HEK293T (cell line): ENCODE data around the gene PRDM16.

Experiments used
- CTCF ChIA-PET: fragments of 350-600 bp; formaldehyde crosslinking; extraction: SDS; loops from one replicate; lab custom pipeline; 2021; ENCODE audit warnings: antibody characterized with exemption, inconsistent platforms; lab: Yijun Ruan, JAX
- POLR2A ChIA-PET: fragments of 350-600 bp; formaldehyde crosslinking; extraction: SDS; loops from one replicate; lab custom pipeline; 2020; ENCODE audit warnings: antibody characterized with exemption, inconsistent platforms; lab: Yijun Ruan, JAX
- DNase-seq: peaks from one replicate; pipeline ENCODE4 v3.0.0; 2012; ENCODE audit warnings: mixed read lengths; ENCODE audit errors: extremely low spot score
- ARNT ChIP-seq: fragments of 450-650 bp; IDR thresholded peaks from 2 replicates; pipeline ENCODE4 v1.6.1; 2017; ENCODE audit warnings: mild to moderate bottlenecking
- BHLHE40 ChIP-seq: fragments of 450-650 bp; IDR thresholded peaks from 2 replicates; pipeline ENCODE4 v1.6.1; 2016; ENCODE audit warnings: mild to moderate bottlenecking, moderate library complexity, borderline replicate concordance
- CTBP1 ChIP-seq: fragments of 450-650 bp; IDR thresholded peaks from 2 replicates; pipeline ENCODE4 v1.6.1; 2016; ENCODE audit warnings: borderline replicate concordance
- ELF4 ChIP-seq: fragments of 450-650 bp; IDR thresholded peaks from 2 replicates; pipeline ENCODE4 v1.6.1; 2017; ENCODE audit warnings: antibody characterized with exemption
- FOXA1 ChIP-seq: fragments of 450-650 bp; IDR thresholded peaks from 2 replicates; pipeline ENCODE4 v1.6.1; 2016; ENCODE audit warnings: mild to moderate bottlenecking
- FOXK2 ChIP-seq: fragments of 450-650 bp; IDR thresholded peaks from 2 replicates; pipeline ENCODE4 v1.6.1; 2016; ENCODE audit warnings: mild to moderate bottlenecking
- FOXM1 ChIP-seq: fragments of 450-650 bp; IDR thresholded peaks from 2 replicates; pipeline ENCODE4 v1.6.1; 2017; ENCODE audit warnings: mild to moderate bottlenecking, borderline replicate concordance
- HDGF ChIP-seq: fragments of 450-650 bp; IDR thresholded peaks from 2 replicates; pipeline ENCODE4 v1.6.1; 2017; ENCODE audit warnings: antibody characterized with exemption, borderline replicate concordance
- L3MBTL2 ChIP-seq: fragments of 450-650 bp; conservative IDR thresholded peaks from 2 replicates; pipeline ENCODE4 v1.6.1; 2016; ENCODE audit warnings: mild to moderate bottlenecking
- LEF1 ChIP-seq: fragments of 450-650 bp; IDR thresholded peaks from 2 replicates; pipeline ENCODE4 v1.6.1; 2017; ENCODE audit warnings: mild to moderate bottlenecking, borderline replicate concordance
- NFRKB ChIP-seq: fragments of 450-650 bp; IDR thresholded peaks from 2 replicates; pipeline ENCODE4 v1.6.1; 2016; ENCODE audit warnings: mild to moderate bottlenecking, moderate library complexity
- SP1 ChIP-seq: fragments of 450-650 bp; IDR thresholded peaks from 2 replicates; pipeline ENCODE4 v1.6.1; 2017
- SUZ12 ChIP-seq: fragments of 450-650 bp; IDR thresholded peaks from 2 replicates; pipeline ENCODE4 v1.6.1; 2016; ENCODE audit warnings: mild to moderate bottlenecking
- TARDBP ChIP-seq: fragments of 450-650 bp; IDR thresholded peaks from 2 replicates; pipeline ENCODE4 v1.6.1; 2016
- ZNF384 ChIP-seq: fragments of 450-650 bp; IDR thresholded peaks from 2 replicates; pipeline ENCODE4 v1.6.1; 2016
- TF ChIP-seq, protein P1 (sequence below): fragments of 450-650 bp; IDR thresholded peaks from 2 replicates; pipeline ENCODE4 v1.6.1; 2016

PRDM16 gene

DNA sequence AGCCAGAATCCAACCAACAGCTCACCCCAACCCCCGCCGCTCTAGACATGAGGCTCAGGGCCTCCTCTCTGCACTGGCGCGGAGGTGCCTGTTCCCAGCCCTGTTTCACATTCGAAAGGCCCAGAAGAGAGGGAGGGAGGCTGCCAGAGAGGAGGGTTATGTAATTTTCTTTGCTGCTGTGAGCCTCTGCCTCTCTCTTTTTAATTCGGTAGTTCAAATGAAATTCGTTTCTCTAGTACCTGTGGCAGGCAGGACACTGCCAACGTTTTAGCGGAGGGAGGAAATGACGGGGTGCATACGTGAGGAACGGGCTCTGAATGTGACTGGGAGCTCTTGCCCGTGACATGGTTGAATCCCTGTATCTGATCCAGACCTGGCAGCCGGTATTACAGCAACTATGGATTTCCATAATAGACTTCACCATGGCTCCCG lies 9.4 kb downstream of the PRDM16 start:
- TF ChIP-seq NFRKB, result no peak
- POLR2A ChIA-PET, result no interaction called here
- CTCF ChIA-PET, result no interaction called here
- no peak for DNase-seq

DNA sequence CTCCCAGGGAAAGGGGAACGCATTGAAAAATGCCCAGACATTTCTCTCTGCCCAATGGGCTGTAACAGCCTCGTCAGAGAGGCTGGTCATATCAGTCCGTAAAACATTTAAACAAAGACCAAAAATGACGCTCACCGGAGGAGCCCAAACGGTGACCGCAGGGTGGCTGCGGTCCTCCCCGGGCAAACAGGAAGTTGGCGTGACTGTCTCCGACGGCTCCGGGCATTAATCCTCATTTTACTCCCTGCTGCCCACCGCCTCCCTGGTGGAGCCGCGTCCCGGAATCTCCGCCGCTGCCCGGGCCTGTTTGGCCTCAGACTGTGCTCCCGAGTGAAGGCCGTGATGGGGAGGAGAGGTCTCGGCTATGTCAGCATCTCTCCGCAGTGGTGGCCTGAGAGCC lies 9.9 kb downstream of the PRDM16 start:
- TF ChIP-seq ELF4, result no peak
- no peak for TF ChIP-seq BHLHE40
- TF ChIP-seq ARNT, result no peak
- no peak for TF ChIP-seq FOXM1
- no peak for TF ChIP-seq ZNF384
- no peak for TF ChIP-seq CTBP1
- TF ChIP-seq FOXA1, result no peak
- no peak for DNase-seq
- CTCF ChIA-PET, result no interaction called here
- POLR2A ChIA-PET, result no interaction called here

DNA sequence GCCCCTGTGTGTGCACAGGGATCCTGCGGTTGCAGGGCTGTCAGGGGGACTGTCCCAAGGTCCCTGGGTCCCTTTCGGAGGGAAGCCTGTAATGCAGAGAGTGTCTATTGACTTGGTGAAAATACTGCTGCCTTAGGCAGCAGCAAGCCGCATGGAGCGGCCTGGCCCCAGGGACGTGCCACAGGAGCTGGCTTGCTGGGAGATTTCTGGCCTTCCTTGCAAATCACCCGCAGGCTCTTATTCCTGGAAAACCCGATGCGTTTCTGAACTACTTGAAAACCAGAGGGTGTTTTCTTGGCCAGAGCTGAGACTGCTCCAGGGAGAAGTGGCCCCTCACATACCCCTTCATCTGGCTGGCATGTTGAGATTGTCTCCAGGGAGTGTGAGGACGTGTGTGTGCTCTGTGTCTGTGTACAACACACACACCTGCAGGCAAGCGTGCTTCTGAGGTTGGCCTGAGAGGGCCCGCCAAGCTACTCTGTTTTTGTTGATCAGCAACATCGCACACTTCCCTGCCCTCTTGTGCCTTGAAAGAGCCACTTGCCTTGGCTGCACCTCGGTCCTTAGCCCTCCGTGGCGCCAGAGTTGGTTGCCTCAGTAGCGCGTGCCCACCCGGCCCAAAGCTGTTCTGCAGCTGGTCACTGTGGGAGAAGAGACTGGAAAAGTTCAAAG lies 10.5 kb downstream of the PRDM16 start:
- TF ChIP-seq TARDBP (no peak), BHLHE40 (no peak), ELF4 (no peak), FOXA1 (no peak), FOXM1 (no peak), LEF1 (no peak), SUZ12 (no peak), ARNT (no peak), SP1 (no peak), ZNF384 (no peak)
- TF ChIP-seq, protein P1, sequence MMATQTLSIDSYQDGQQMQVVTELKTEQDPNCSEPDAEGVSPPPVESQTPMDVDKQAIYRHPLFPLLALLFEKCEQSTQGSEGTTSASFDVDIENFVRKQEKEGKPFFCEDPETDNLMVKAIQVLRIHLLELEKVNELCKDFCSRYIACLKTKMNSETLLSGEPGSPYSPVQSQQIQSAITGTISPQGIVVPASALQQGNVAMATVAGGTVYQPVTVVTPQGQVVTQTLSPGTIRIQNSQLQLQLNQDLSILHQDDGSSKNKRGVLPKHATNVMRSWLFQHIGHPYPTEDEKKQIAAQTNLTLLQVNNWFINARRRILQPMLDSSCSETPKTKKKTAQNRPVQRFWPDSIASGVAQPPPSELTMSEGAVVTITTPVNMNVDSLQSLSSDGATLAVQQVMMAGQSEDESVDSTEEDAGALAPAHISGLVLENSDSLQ, result no peak
- CTCF ChIA-PET, result no interaction called here
- POLR2A ChIA-PET, result no interaction called here

DNA sequence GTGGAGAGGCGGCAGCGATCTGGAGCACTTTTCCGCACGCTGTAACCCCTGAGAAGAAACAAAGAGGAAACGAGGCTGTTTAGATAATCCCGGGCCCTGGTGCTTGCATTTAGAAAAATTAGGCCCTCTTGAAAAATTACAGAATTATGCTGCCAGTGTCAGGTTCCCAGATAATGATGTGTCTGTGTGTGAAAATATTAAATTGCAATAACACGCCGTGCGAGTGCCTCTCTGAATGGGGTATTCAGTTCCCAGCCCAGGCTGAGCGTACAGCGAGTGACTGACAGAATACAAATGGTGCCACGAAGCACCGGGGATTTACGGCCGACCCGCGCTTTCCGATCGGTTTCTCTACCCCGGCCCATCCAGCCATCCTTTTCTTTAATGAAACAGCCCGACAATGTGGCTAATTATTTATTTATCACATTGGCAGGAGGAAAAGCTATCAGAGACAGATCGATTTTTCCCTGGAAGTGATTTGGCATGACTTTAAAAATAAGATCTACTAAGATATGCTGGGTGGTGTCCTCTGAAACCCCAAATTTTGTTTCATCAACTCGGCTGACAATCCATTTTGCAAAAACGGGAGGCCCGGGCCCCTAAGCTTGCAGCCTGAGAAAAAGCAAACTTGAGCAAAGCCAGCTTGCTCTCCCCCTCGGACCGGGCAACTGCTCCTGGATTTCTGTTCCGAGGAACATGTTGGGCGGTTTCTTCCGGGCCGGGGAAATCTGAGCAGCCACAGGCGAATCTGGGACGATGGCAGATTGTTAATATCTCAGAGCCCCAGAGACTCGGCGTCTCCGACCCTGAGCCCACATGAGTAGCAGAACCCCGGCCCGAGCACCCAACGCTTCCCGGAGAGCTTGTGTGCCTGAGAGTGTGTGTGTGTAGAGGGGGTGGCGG lies 11.3 kb downstream of the PRDM16 start:
- no peak for DNase-seq
- POLR2A ChIA-PET, result no interaction called here
- TF ChIP-seq TARDBP (no peak), BHLHE40 (no peak), SP1 (no peak), ARNT (no peak), FOXM1 (no peak), CTBP1 (no peak), FOXA1 (no peak), NFRKB (no peak), SUZ12 (no peak), ELF4 (no peak), ZNF384 (no peak), FOXK2 (no peak), HDGF (no peak)
- CTCF ChIA-PET, result no interaction called here

More for the DNA sequence above, 10.5 kb downstream of the PRDM16 start:
- DNase-seq, result no peak

DNA sequence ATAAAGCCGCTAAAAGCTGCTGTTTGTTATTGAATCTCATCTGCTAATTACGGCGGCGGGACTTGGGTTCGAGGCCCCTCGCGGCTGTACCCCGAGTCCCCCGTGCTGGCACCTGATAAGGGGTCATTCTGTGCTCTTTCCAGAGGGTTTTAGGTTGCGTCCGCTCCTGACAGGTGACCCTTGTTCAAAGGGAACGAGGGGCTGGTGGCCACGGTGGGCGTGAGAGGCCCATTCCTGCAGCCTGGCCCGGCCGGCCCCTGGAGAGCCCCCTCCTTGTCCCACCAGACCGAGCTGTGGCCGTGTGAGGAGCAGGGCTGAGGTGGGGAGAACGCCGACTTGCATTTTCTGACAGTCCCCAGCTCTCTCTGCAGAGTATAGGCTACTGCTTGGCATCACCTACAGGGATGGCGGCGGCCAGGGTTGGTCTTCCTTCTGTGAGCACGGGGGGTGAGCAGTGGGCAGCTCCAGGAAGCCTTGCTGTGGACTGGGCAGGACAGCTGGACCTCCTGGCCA lies 12.2 kb downstream of the PRDM16 start:
- DNase-seq, result no peak
- ChIA-PET CTCF (no interaction called here), POLR2A (no interaction called here)
- TF ChIP-seq L3MBTL2 (no peak), NFRKB (no peak), FOXM1 (no peak), CTBP1 (no peak), ARNT (no peak), ZNF384 (no peak), SP1 (no peak)

DNA sequence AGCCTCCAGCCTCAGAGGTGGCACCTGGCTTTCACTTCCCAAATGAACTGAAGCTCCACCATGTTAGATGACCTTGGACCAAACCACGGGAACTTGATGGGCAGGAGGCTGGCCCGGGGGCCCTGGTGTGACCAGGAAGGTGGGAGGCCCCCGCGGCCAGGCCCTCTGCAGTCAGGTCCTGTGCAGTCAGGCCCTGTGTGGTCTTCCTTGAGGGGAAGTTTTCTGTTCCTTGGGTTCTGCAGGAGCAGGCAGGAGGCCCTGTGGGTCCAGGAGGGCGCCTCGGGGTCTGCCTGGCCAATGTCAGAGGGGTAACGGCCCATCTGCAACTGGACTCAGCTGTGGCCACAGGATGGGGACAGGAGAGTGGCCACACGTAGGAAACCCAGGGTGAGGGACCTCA lies 13.0 kb downstream of the PRDM16 start:
- TF ChIP-seq ZNF384 (no peak), SUZ12 (no peak), FOXK2 (no peak), ELF4 (no peak), LEF1 (no peak), HDGF (no peak), SP1 (no peak), NFRKB (no peak), FOXA1 (no peak), FOXM1 (no peak), L3MBTL2 (no peak), TARDBP (no peak), BHLHE40 (no peak), ARNT (no peak), CTBP1 (no peak)
- TF ChIP-seq, protein P1, result no peak
- DNase-seq, result no peak
- CTCF ChIA-PET, result no interaction called here

More for the DNA sequence above, 13.0 kb downstream of the PRDM16 start:
- POLR2A ChIA-PET, result no interaction called here
